AG09309 (cell line): ENCODE measurements around the gene IRGM.
"Not testable (repeated sequence)": the region's sequence is repeated elsewhere in the genome, so short reads cannot be mapped to it uniquely, and the experiment has no call there.

Experiments
- DNase-seq: peaks from one replicate; pipeline ENCODE4 v3.0.0-alpha.2; 2010; ENCODE audit warnings: low read depth
- H3K4me3 ChIP-seq: 2 replicates; pipeline ENCODE4 v1.5.1; 2011; ENCODE audit warnings: mild to moderate bottlenecking, low read depth, low read length, moderate library complexity; ENCODE audit not compliant: control insufficient read depth
- TF ChIP-seq, protein P1 (sequence below): IDR thresholded peaks from 2 replicates; pipeline ENCODE4 v1.5.1; 2011; ENCODE audit warnings: mild to moderate bottlenecking, low read depth, low read length, inconsistent platforms; ENCODE audit not compliant: insufficient read depth, control insufficient read depth; ENCODE audit errors: missing control alignments

Gene IRGM, protein sequence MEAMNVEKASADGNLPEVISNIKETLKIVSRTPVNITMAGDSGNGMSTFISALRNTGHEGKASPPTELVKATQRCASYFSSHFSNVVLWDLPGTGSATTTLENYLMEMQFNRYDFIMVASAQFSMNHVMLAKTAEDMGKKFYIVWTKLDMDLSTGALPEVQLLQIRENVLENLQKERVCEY

DNA sequence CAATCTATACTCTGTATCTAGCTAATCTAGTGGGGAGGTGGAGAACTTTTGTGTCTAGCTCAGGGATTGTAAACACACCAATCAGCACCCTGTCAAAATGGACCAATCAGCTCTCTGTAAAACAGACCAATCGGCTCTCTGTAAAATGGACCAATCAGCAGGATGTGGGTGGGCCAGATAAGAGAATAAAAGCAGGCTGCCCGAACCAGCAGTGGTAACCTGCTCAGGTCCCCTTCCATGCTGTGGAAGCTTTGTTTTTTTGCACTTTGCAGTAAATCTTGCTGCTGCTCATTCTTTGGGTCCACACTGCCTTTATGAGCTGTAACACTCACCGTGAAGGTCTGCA lies at the start of gene IRGM:
Gene IRGM (plus strand): TSS at position 214 of the 346 bp plus-strand sequence. CDS start 1,603 bp downstream, outside the sequence.
- H3K4me3 ChIP-seq, DNase-seq: not testable (repeated sequence)

DNA sequence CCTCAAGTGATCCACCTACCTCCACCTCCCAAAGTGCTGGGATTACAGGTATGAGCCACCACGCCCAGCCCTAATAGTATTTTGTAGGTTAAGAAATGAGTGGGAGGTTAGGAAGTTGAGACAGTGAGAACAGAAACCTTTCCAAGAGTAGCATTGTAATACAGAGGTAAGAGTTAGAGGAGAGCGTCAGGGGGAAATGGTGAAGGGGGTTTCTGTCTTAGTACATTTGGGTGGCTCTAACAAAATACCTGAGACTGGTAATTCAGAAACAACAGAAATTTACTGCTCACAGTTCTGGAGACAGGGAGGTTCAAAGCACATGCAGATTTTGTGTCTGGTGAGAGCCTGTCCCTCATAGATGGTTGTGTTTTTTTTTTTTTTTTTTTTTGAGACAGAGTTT lies 48.9 kb upstream of the IRGM start:
- DNase-seq = no peak
- TF ChIP-seq, protein P1, sequence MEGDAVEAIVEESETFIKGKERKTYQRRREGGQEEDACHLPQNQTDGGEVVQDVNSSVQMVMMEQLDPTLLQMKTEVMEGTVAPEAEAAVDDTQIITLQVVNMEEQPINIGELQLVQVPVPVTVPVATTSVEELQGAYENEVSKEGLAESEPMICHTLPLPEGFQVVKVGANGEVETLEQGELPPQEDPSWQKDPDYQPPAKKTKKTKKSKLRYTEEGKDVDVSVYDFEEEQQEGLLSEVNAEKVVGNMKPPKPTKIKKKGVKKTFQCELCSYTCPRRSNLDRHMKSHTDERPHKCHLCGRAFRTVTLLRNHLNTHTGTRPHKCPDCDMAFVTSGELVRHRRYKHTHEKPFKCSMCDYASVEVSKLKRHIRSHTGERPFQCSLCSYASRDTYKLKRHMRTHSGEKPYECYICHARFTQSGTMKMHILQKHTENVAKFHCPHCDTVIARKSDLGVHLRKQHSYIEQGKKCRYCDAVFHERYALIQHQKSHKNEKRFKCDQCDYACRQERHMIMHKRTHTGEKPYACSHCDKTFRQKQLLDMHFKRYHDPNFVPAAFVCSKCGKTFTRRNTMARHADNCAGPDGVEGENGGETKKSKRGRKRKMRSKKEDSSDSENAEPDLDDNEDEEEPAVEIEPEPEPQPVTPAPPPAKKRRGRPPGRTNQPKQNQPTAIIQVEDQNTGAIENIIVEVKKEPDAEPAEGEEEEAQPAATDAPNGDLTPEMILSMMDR = no peak
- H3K4me3 ChIP-seq = no peak overlapping the region

DNA sequence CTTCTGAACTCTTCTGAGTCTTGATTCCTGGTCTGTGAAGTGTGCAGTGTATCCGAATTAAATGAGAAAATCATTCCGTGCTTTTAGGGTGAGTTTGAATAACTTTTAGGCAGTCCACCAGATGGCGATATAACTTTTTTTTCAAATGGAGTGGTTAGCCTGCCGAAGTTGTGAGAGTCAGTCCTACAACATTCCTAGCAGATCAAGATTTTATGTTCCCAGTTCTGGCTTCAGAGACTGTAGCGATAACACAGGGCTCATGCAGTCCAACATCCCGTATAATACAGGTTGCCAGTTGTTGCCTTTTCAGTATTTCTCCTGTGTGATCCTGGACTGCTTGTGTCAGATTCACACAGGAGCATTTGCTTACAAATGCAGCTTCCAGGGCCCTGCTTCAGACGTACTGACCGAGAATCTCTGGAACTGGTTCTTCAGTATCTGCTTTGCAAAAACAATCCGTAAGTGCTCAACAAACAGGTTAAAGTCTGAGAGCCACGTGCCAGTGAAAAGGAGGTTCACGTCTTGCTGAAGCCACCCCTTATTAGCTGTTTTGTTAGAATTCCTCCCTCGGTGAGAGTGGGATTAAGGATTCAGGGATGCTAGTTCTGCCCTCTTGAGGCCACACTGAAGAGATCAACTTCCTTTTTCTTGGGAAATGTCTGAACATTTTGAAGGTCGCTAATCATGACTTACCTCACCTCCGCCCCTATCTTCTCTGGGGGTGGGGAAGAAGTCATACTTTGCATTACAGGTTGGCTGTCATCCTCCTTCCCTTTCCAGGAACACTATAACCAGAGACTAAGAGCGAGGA lies 45.0 kb upstream of the IRGM start:
- no peak for DNase-seq
- H3K4me3 ChIP-seq = peak overlapping the region; percentile 12
- TF ChIP-seq, protein P1 = peak; percentile 49

DNA sequence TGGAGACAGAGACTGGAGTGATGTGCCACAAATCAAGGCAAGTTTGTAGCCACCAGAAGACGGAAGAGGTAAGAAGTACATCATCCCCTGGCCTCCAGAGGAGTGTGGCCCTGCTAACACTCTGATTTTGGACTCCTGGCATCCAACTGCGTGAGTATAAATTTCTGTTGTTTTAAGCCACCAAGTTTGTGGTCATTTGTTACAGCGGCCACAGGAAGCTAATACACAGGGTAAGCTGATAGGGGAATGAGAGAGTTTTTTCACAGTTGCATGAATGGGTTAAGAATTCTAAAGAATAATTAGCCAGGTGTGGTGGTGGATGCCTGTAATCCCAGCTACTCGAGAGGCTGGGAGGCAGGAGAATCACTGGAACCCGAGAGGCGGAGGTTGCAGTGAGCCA lies 41.9 kb upstream of the IRGM start:
- no peak for DNase-seq
- TF ChIP-seq, protein P1 = no peak
- H3K4me3 ChIP-seq = no peak overlapping the region

DNA sequence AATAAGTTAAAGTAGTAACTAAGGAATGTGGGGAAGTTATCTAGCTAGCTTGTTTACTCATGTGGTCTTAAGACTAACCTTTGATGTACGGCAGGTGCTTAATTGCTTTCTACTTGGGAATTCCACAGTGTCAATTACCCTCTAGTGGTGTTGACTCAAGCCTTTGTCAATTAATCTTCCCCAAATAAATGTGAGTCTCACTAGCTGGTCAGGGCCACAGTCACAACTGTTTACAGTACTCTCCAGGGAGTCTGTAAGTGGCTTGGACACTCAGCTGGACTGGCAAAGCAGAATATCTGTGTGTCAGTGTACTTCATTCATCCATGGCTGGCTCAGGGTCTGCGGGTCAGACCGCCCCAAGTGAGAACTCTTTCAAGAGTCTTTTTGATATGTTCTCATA lies 37.0 kb upstream of the IRGM start:
- TF ChIP-seq, protein P1 = no peak
- DNase-seq = no peak
- no peak overlapping the region for H3K4me3 ChIP-seq

DNA sequence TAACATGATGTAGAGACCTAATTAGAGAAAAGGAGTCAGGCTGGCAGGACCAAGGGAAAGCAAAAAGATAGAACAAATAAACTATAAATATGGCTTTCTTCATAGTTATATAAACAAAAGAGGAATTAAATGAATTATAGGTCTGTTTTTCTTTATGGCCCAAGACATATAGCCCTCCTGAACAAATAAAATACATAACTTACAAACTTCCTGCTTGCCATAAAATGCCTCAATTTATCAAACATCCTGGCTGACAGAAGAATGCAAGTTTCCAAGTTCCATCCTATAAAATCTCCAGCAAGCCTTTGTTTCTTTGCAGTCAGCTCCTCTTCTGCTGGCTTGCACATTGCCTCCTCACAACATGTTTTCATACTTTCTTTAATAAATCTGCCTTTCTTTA lies 31.3 kb upstream of the IRGM start:
- no peak for DNase-seq
- H3K4me3 ChIP-seq = no peak overlapping the region
- TF ChIP-seq, protein P1 = no peak

DNA sequence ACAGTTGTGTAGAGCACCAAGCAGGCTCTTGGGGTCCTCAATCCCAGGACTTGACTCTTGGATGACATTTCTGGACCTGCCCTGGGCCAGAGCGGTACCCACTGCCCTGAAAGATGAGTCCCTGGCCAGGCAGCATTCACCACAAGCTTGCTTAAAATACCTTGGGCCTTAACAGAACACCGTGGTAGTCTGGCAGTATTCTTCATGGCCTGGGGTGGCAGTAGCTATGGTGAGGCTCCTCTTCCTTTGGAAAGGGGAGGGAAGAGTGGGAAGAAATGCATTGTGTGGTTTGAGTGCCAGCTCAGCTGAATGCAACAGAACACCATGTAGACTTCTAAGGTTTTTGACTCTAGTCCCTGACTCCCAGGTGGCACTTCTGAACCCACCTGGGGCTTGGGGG lies 29.4 kb upstream of the IRGM start:
- no peak for DNase-seq
- no peak overlapping the region for H3K4me3 ChIP-seq
- TF ChIP-seq, protein P1 = no peak
